ENCODE data around the gene ASCL4.

DNA sequence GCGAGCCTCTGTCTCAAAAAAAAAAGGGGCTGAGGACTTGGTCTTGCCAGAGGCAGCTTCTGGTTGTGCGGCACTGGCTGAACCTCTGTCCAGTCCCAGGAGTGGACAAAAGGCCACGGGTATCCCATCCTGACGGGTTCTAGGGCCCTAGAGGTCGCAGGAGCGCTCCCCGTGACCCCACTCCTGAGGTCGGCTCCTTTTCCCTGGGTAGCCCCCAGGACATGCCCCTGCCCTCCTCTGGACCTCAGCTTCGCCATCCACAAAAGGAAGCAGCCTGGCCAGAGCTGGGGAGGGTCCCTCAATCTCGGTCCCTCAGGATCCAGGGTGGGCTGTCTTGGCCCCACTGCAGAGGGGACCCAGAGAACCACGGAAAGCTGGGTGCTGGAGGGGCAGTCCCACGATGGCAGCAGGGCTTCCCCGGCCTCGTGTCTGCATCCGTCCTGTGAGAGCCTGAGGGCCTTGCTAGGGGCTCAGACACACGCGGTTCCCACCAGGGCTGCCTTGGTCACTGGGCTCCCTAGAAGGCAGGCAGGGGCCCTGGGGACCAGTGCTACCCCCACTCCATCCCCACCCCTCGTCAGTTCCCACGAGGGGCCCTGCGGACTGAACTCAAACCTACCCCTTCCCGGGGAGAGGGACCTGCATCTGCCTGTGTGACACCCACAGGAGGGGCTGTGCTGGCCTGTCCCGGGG, 31.1 kb downstream of the ASCL4 start:
- TF ChIP-seq, protein P1, sequence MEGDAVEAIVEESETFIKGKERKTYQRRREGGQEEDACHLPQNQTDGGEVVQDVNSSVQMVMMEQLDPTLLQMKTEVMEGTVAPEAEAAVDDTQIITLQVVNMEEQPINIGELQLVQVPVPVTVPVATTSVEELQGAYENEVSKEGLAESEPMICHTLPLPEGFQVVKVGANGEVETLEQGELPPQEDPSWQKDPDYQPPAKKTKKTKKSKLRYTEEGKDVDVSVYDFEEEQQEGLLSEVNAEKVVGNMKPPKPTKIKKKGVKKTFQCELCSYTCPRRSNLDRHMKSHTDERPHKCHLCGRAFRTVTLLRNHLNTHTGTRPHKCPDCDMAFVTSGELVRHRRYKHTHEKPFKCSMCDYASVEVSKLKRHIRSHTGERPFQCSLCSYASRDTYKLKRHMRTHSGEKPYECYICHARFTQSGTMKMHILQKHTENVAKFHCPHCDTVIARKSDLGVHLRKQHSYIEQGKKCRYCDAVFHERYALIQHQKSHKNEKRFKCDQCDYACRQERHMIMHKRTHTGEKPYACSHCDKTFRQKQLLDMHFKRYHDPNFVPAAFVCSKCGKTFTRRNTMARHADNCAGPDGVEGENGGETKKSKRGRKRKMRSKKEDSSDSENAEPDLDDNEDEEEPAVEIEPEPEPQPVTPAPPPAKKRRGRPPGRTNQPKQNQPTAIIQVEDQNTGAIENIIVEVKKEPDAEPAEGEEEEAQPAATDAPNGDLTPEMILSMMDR (IDR thresholded peaks at IDR 0.05) = no peak
- TF ChIP-seq POLR2A (IDR thresholded peaks at IDR 0.05) (no peak), EP300 (IDR thresholded peaks at IDR 0.05) (no peak), POLR2AphosphoS5 (IDR thresholded peaks at IDR 0.05) (no peak)
